Fibroblast of villous mesenchyme (primary cell): ENCODE results near the gene CD5L. TPM values are rescaled to one million over a fixed set of nuclear protein-coding genes. Genes with fewer than 3 reads are reported as not detected.

Experiments
- DNase-seq: peaks from one replicate; pipeline ENCODE4 v3.0.0-alpha.2; 2010; ENCODE audit warnings: low read depth
- H3K4me3 ChIP-seq: 2 replicates; pipeline ENCODE4 v1.5.1; 2011; ENCODE audit warnings: low read depth, mild to moderate bottlenecking, low read length
- CTCF ChIP-seq: IDR thresholded peaks from 2 replicates; pipeline ENCODE4 v1.5.1; 2012; ENCODE audit warnings: low read depth, mild to moderate bottlenecking, low read length; ENCODE audit not compliant: insufficient read depth
- total RNA-seq: library from RNA; depleted of rRNA; stranded (reverse); fragments of >200 nt; gene quantifications from 2 replicates; pipeline ENCODE4 v1.2.3, GENCODE V29; 2012

CD5L gene
- total RNA-seq, 1 donor = not detected

GRCh38 chr1:157819896-157820295 lies 21.7 kb downstream of the CD5L start, which contains the start of gene FCRL1:
TSS of gene FCRL1 (minus strand) at chr1:157820120. CDS start at chr1:157820037, 83 bp downstream.
- H3K4me3 ChIP-seq = no peak within 1 kb of the TSS
- DNase-seq = no peak
- TF ChIP-seq CTCF = no peak

- no peak overlapping the region for H3K4me3 ChIP-seq
- no peak for DNase-seq
- TF ChIP-seq CTCF = no peak
These were observed 22.4 kb downstream of the CD5L start for GRCh38 chr1:157819215-157819614.

GRCh38 chr1:157813269-157813668 lies 28.3 kb downstream of the CD5L start:
- no peak overlapping the region for H3K4me3 ChIP-seq
- no peak for TF ChIP-seq CTCF
- no peak for DNase-seq

- TF ChIP-seq CTCF = no peak
- no peak for DNase-seq
- H3K4me3 ChIP-seq = no peak overlapping the region
These were observed 35.0 kb downstream of the CD5L start for GRCh38 chr1:157806431-157807149.

- TF ChIP-seq CTCF = no peak
- H3K4me3 ChIP-seq = no peak overlapping the region
- no peak for DNase-seq
These were observed 37.8 kb downstream of the CD5L start for GRCh38 chr1:157803851-157804250.

GRCh38 chr1:157799996-157800395 lies 41.6 kb downstream of the CD5L start:
- no peak for TF ChIP-seq CTCF
- H3K4me3 ChIP-seq = no peak overlapping the region
- DNase-seq = no peak

- DNase-seq = no peak
- TF ChIP-seq CTCF = no peak
- no peak overlapping the region for H3K4me3 ChIP-seq
These were observed 43.4 kb downstream of the CD5L start for GRCh38 chr1:157798211-157798610.
